SU-DHL-6 (cell line): ENCODE data around the gene TPM4.

Source experiments
- EZH2phosphoT487 ChIP-seq: fragments of 200-600 bp; sonication (generic), shearing (Covaris generic); conservative IDR thresholded peaks from 2 replicates; pipeline ENCODE4 v1.6.1; 2018; ENCODE audit warnings: mild to moderate bottlenecking, antibody characterized with exemption, low read length, moderate library complexity, mixed read lengths
- TF ChIP-seq, protein P1 (sequence below): fragments of 200-600 bp; sonication (generic); IDR thresholded peaks from one replicate; pipeline ENCODE4 v1.5.1; 2017; ENCODE audit warnings: antibody characterized with exemption, mild to moderate bottlenecking, low read length, moderate library complexity; ENCODE audit not compliant: insufficient read depth, poor library complexity, severe bottlenecking

GRCh38 chr19:16043156-16043757 lies 33.0 kb upstream of the TPM4 start:
- TF ChIP-seq, protein P1, sequence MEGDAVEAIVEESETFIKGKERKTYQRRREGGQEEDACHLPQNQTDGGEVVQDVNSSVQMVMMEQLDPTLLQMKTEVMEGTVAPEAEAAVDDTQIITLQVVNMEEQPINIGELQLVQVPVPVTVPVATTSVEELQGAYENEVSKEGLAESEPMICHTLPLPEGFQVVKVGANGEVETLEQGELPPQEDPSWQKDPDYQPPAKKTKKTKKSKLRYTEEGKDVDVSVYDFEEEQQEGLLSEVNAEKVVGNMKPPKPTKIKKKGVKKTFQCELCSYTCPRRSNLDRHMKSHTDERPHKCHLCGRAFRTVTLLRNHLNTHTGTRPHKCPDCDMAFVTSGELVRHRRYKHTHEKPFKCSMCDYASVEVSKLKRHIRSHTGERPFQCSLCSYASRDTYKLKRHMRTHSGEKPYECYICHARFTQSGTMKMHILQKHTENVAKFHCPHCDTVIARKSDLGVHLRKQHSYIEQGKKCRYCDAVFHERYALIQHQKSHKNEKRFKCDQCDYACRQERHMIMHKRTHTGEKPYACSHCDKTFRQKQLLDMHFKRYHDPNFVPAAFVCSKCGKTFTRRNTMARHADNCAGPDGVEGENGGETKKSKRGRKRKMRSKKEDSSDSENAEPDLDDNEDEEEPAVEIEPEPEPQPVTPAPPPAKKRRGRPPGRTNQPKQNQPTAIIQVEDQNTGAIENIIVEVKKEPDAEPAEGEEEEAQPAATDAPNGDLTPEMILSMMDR, result no peak
- no peak for TF ChIP-seq EZH2phosphoT487
